H9 (cell line): ENCODE data around the gene WSCD2. TPM values are rescaled to one million over a fixed set of nuclear protein-coding genes. Genes with fewer than 3 reads are reported as not detected.

ENCODE experiments used
- DNase-seq: peaks from one replicate; pipeline ENCODE4 v3.0.0-alpha.2; 2017
- H2AFZ ChIP-seq: one replicate; pipeline ENCODE4 v1.6.1; 2013; ENCODE audit warnings: mild to moderate bottlenecking, low read length, control low read depth, moderate library complexity
- H2AK5ac ChIP-seq: 2 replicates; pipeline ENCODE4 v1.6.1; 2013; ENCODE audit warnings: low read length, control low read depth, mixed read lengths; ENCODE audit not compliant: insufficient read length
- H2BK120ac ChIP-seq: one replicate; pipeline ENCODE4 v1.6.1; 2013; ENCODE audit warnings: low read depth, mild to moderate bottlenecking, low read length, control low read depth, inconsistent platforms; ENCODE audit not compliant: poor library complexity, severe bottlenecking
- H2BK12ac ChIP-seq: 2 replicates; pipeline ENCODE4 v1.6.1; 2013; ENCODE audit warnings: low read length, control low read depth, mixed read lengths, low read depth; ENCODE audit not compliant: insufficient read length
- H2BK15ac ChIP-seq: 2 replicates; pipeline ENCODE4 v1.6.1; 2013; ENCODE audit warnings: low read depth, low read length, control low read depth
- H2BK20ac ChIP-seq: one replicate; pipeline ENCODE4 v1.6.1; 2013; ENCODE audit warnings: low read depth, mild to moderate bottlenecking, low read length, control low read depth, inconsistent platforms; ENCODE audit not compliant: poor library complexity, severe bottlenecking
- H2BK5ac ChIP-seq: 2 replicates; pipeline ENCODE4 v1.6.1; 2013; ENCODE audit warnings: low read length, control low read depth, mixed read lengths; ENCODE audit not compliant: insufficient read length
- H3K14ac ChIP-seq: 2 replicates; pipeline ENCODE4 v1.6.1; 2013; ENCODE audit warnings: low read length, control low read depth; ENCODE audit not compliant: insufficient read depth
- H3K18ac ChIP-seq: 2 replicates; pipeline ENCODE4 v1.6.1; 2013; ENCODE audit warnings: low read depth, mild to moderate bottlenecking, mixed read lengths, low read length, control low read depth; ENCODE audit not compliant: insufficient read length
- H3K23ac ChIP-seq: 2 replicates; pipeline ENCODE4 v1.6.1; 2013; ENCODE audit warnings: low read length, control low read depth, mixed read lengths, low read depth; ENCODE audit not compliant: insufficient read length
- H3K23me2 ChIP-seq: 2 replicates; pipeline ENCODE4 v1.6.1; 2013; ENCODE audit warnings: low read depth, mild to moderate bottlenecking, mixed read lengths, low read length, control low read depth; ENCODE audit not compliant: insufficient read length, poor library complexity, severe bottlenecking
- H3K27ac ChIP-seq: 2 replicates; pipeline ENCODE4 v1.5.1; 2013; ENCODE audit warnings: low read length, control low read depth, mixed read lengths, low read depth; ENCODE audit not compliant: insufficient read length
- H3K27me3 ChIP-seq: 2 replicates; pipeline ENCODE4 v1.6.1; 2013; ENCODE audit warnings: low read length, control low read depth, inconsistent platforms; ENCODE audit not compliant: insufficient read depth
- H3K4ac ChIP-seq: 2 replicates; pipeline ENCODE4 v1.6.1; 2013; ENCODE audit warnings: low read depth, mild to moderate bottlenecking, control low read depth, inconsistent platforms, low read length, moderate library complexity
- H3K4me1 ChIP-seq: 2 replicates; pipeline ENCODE4 v1.6.1; 2013; ENCODE audit warnings: low read length, control low read depth, inconsistent platforms; ENCODE audit not compliant: insufficient read depth
- H3K4me2 ChIP-seq: 2 replicates; pipeline ENCODE4 v1.6.1; 2013; ENCODE audit warnings: low read length, control low read depth, mixed read lengths; ENCODE audit not compliant: insufficient read length, insufficient read depth
- H3K56ac ChIP-seq: 2 replicates; pipeline ENCODE4 v1.6.1; 2013; ENCODE audit warnings: low read depth, mild to moderate bottlenecking, mixed read lengths, low read length, control low read depth; ENCODE audit not compliant: insufficient read length
- H3K79me1 ChIP-seq: 2 replicates; pipeline ENCODE4 v1.6.1; 2013; ENCODE audit warnings: low read depth, mild to moderate bottlenecking, moderate library complexity, low read length, control low read depth, inconsistent platforms; ENCODE audit not compliant: insufficient read depth, poor library complexity, severe bottlenecking
- H3K79me2 ChIP-seq: 2 replicates; pipeline ENCODE4 v1.6.1; 2013; ENCODE audit warnings: low read length, control low read depth, inconsistent platforms; ENCODE audit not compliant: insufficient read depth
- H3K9ac ChIP-seq: 2 replicates; pipeline ENCODE4 v1.6.1; 2013; ENCODE audit warnings: low read length, control low read depth, mixed read lengths; ENCODE audit not compliant: insufficient read length; ENCODE audit errors: extremely low read depth
- H3K9me3 ChIP-seq: one replicate; pipeline ENCODE4 v1.6.1; 2013; ENCODE audit warnings: low read depth, low read length, inconsistent platforms; ENCODE audit not compliant: control insufficient read depth
- H3T11ph ChIP-seq: one replicate; pipeline ENCODE4 v1.6.1; 2013; ENCODE audit warnings: mild to moderate bottlenecking, low read length, control low read depth, inconsistent platforms
- H4K20me1 ChIP-seq: one replicate; pipeline ENCODE4 v1.6.1; 2013; ENCODE audit not compliant: control insufficient read depth, insufficient read length, insufficient read depth
- H4K5ac ChIP-seq: 2 replicates; pipeline ENCODE4 v1.6.1; 2013; ENCODE audit warnings: low read depth, mild to moderate bottlenecking, mixed read lengths, low read length, control low read depth; ENCODE audit not compliant: insufficient read length
- H4K8ac ChIP-seq: replicated peaks from 2 replicates; pipeline ENCODE4 v1.6.1; 2013; ENCODE audit warnings: low read length, control low read depth, mixed read lengths, low read depth; ENCODE audit not compliant: insufficient read length
- H4K91ac ChIP-seq: 2 replicates; pipeline ENCODE4 v1.6.1; 2013; ENCODE audit warnings: low read depth, mild to moderate bottlenecking, moderate library complexity, mixed read lengths, low read length, control low read depth; ENCODE audit not compliant: insufficient read length
- H3K27ac Mint-ChIP-seq, 3 experiments: 2 replicates in 2 of 3; 3 replicates in 1 of 3; pipeline ENCODE4 v1.8.0; 2020 to 2021; ENCODE audit warnings: mixed read lengths in 3 of 3, mild to moderate bottlenecking in 1 of 3, moderate library complexity in 1 of 3
- H3K27me3 Mint-ChIP-seq: 2 replicates; pipeline ENCODE4 v1.8.0; 2021; ENCODE audit warnings: low read depth, mild to moderate bottlenecking, moderate library complexity, mixed read lengths
- H3K36me3 Mint-ChIP-seq, 3 experiments: 2 replicates in 2 of 3; 3 replicates in 1 of 3; pipeline ENCODE4 v1.8.0; 2020 to 2021; ENCODE audit warnings: low read depth in 3 of 3, mixed read lengths in 3 of 3; ENCODE audit not compliant: insufficient read depth in 1 of 3
- H3K4me1 Mint-ChIP-seq, 2 experiments: 2 replicates each; pipeline ENCODE4 v1.8.0; 2020; ENCODE audit warnings: mixed read lengths in 2 of 2
- H3K4me3 Mint-ChIP-seq, 2 experiments: 2 replicates in 1 of 2; 3 replicates in 1 of 2; pipeline ENCODE4 v1.8.0; 2020 to 2021; ENCODE audit warnings: mild to moderate bottlenecking in 2 of 2, mixed read lengths in 2 of 2, moderate library complexity in 1 of 2
- H3K9me3 Mint-ChIP-seq, 2 experiments: 2 replicates in 1 of 2; 3 replicates in 1 of 2; pipeline ENCODE4 v1.8.0; 2020; ENCODE audit warnings: mild to moderate bottlenecking in 2 of 2, mixed read lengths in 2 of 2, moderate library complexity in 1 of 2
- CTCF ChIP-seq: fragments of 200-600 bp; sonication (generic); conservative IDR thresholded peaks from 3 replicates; pipeline ENCODE4 v1.8.0; 2021; ENCODE audit warnings: antibody characterized with exemption, mild to moderate bottlenecking
- WGBS: extraction: QIAGEN DNeasy Blood & Tissue Kit; methylation state at CpG from one replicate; pipeline ENCODE4 v1.1.7; 2013; ENCODE audit warnings: missing lambda C conversion rate, low lambda C conversion rate, mixed read lengths; ENCODE audit not compliant: insufficient read length; ENCODE audit errors: extremely low coverage; 5-methylcytosine and 5-hydroxymethylcytosine counted together
- total RNA-seq: library from RNA; stranded (reverse); gene quantifications from 2 replicates; pipeline ENCODE4 v1.2.1, GENCODE V29; 2021

Gene WSCD2
- total RNA-seq, 1 experiment from 2014 or later, result 0.92 TPM

DNA sequence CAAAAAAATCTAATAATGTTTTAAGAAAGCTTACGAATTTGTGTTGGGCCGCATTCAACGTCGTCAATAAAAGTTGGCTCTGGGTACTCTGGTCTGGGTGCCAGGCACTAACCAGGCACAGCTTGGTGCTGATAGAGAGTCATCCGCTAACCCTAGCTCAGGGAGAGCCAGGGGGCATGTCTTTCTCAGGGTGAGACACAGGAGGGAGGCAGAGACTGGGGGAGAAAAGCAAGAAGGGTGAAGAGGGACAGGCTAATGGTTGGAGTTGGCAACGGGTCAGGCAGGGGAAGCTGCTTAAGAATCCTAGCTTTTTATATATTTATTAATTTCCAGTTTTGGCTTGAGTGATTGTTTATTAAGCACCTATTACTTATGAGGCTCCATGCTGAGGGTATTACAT is 105.1 kb downstream of the WSCD2 start:
- Histone ChIP-seq H3K27ac (no peak overlapping the region), H2BK120ac (no peak overlapping the region), H4K20me1 (no peaks in the 10 kb centered on the region), H2BK20ac (no peak overlapping the region), H2BK5ac (no peak overlapping the region), H3K79me2 (no peaks in the 10 kb centered on the region), H2AK5ac (no peak overlapping the region), H2BK12ac (no peak overlapping the region), H3K23me2 (no peaks in the 10 kb centered on the region), H3K4me1 (peaks cover 3% of the 10 kb centered on the region; the same call in 1 of the 2 replicates), H4K91ac (no peak overlapping the region), H3K56ac (no peak overlapping the region), H3K14ac (no peak overlapping the region; the same call in 1 of the 2 replicates), H3K9ac (no peak overlapping the region), H2AFZ (no peak overlapping the region), H3K4me2 (no peak overlapping the region), H3K79me1 (no peaks in the 10 kb centered on the region), H3K23ac (no peak overlapping the region), H3K27me3 (no peaks in the 10 kb centered on the region; the same call in 1 of the 2 replicates), H3K9me3 (no peaks in the 10 kb centered on the region), H3T11ph (no peak overlapping the region), H3K4ac (no peak overlapping the region), H4K5ac (no peak overlapping the region), H3K18ac (no peak overlapping the region), H2BK15ac (no peak overlapping the region), H4K8ac (no peak overlapping the region)
- peaks cover 1% of the 10 kb centered on the region; the same call in 1 of the 2 replicates for H3K27me3 Mint-ChIP-seq
- peaks cover 35 to 38% of the 10 kb centered on the region in 2 experiments for H3K4me1 Mint-ChIP-seq
- no peak for DNase-seq
- no CpG with 5 or more reads among the region's 6 CpGs for WGBS
- peaks cover 11 to 16% of the 10 kb centered on the region in 2 experiments; a peak in 4 of 5 replicates for H3K9me3 Mint-ChIP-seq
- peak; percentile 25; the same call in 1 of the 3 replicates for TF ChIP-seq CTCF
- H3K27ac Mint-ChIP-seq, result no peak overlapping the region
- H3K4me3 Mint-ChIP-seq, result no peak overlapping the region
- H3K36me3 Mint-ChIP-seq, result peaks cover 0 to 13% (median 8%) of the 10 kb centered on the region in 3 experiments; a peak in 3 of 7 replicates
